Measurements from ENCODE around the gene TUBB2A. TPM values are rescaled to one million over a fixed set of nuclear protein-coding genes. Genes with fewer than 3 reads are reported as not detected.

The TUBB2A gene
- total RNA-seq, 1 donor from 2014 or later: 769 TPM

DNA sequence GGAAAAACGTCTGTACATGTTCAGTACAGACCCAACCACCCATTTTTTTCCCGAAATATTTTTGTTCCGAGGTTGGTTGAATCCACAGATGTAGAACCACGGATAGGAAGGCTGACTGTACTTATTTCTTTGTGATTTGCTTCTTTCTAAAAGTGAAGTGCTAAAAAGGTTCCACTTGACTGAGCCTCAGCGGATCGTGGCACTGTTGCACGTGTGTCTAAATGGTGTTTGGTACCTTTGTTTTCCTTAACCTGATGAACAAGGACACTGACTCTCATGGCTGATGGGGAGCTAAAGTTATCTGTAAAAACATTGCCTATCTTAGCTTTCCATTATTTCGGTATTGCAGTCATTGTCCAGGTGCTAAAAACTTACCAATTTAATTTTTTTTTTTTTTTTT lies 32.7 kb downstream of the TUBB2A start:
- TF ChIP-seq, protein P1, sequence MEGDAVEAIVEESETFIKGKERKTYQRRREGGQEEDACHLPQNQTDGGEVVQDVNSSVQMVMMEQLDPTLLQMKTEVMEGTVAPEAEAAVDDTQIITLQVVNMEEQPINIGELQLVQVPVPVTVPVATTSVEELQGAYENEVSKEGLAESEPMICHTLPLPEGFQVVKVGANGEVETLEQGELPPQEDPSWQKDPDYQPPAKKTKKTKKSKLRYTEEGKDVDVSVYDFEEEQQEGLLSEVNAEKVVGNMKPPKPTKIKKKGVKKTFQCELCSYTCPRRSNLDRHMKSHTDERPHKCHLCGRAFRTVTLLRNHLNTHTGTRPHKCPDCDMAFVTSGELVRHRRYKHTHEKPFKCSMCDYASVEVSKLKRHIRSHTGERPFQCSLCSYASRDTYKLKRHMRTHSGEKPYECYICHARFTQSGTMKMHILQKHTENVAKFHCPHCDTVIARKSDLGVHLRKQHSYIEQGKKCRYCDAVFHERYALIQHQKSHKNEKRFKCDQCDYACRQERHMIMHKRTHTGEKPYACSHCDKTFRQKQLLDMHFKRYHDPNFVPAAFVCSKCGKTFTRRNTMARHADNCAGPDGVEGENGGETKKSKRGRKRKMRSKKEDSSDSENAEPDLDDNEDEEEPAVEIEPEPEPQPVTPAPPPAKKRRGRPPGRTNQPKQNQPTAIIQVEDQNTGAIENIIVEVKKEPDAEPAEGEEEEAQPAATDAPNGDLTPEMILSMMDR (IDR thresholded peaks at IDR 0.05; ENCODE audit: partially characterized antibody, unreplicated experiment): no peak
- no peak for DNase-seq
- no peak overlapping the region for H3K27ac Mint-ChIP-seq (ENCODE audit: unreplicated experiment)
- peaks cover 15% of the 10 kb centered on the region for H3K4me1 Mint-ChIP-seq (ENCODE audit: low read depth, unreplicated experiment)
- peaks cover 1% of the 10 kb centered on the region for H3K9me3 Mint-ChIP-seq (ENCODE audit: unreplicated experiment)
- no peak overlapping the region for H3K4me3 Mint-ChIP-seq (ENCODE audit: unreplicated experiment)
- H3K36me3 Mint-ChIP-seq (ENCODE audit: unreplicated experiment): no peaks in the 10 kb centered on the region
- H3K27me3 Mint-ChIP-seq (ENCODE audit: unreplicated experiment): no peaks in the 10 kb centered on the region

DNA sequence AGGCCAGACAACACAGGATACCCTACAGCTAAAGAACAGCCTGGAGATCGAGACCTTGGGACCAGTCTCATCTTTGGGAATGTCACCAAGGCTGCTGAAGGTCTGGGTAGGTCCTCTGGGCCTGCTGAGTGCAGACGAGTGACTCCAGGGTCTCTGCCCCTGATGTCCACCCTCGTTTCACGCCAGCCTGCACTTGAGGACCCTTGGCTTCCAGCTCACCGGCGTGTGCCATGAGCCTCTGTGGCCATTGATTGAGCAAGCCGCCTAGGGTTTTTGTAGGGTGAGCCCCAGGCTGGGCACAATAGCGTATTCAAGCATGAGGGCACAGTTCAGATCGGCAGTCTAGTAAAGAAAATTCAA lies 34.5 kb downstream of the TUBB2A start:
- Mint-ChIP-seq H3K36me3 (ENCODE audit: unreplicated experiment) (peaks cover 5% of the 10 kb centered on the region), H3K9me3 (ENCODE audit: unreplicated experiment) (peaks cover 4% of the 10 kb centered on the region), H3K4me3 (ENCODE audit: unreplicated experiment) (no peak overlapping the region), H3K4me1 (ENCODE audit: low read depth, unreplicated experiment) (peaks cover 20% of the 10 kb centered on the region), H3K27ac (ENCODE audit: unreplicated experiment) (peak overlapping the region; percentile 15), H3K27me3 (ENCODE audit: unreplicated experiment) (peaks cover 3% of the 10 kb centered on the region)
- no peak for DNase-seq
- TF ChIP-seq, protein P1 (IDR thresholded peaks at IDR 0.05; ENCODE audit: partially characterized antibody, unreplicated experiment): no peak

- H3K4me1 Mint-ChIP-seq (ENCODE audit: low read depth, unreplicated experiment): peaks cover 23% of the 10 kb centered on the region
- DNase-seq: no peak
- TF ChIP-seq, protein P1 (IDR thresholded peaks at IDR 0.05; ENCODE audit: partially characterized antibody, unreplicated experiment): no peak
- peak overlapping the region; percentile 48 for H3K27ac Mint-ChIP-seq (ENCODE audit: unreplicated experiment)
- peaks cover 4% of the 10 kb centered on the region for H3K9me3 Mint-ChIP-seq (ENCODE audit: unreplicated experiment)
- H3K36me3 Mint-ChIP-seq (ENCODE audit: unreplicated experiment): peaks cover 5% of the 10 kb centered on the region
- H3K27me3 Mint-ChIP-seq (ENCODE audit: unreplicated experiment): peaks cover 3% of the 10 kb centered on the region
- H3K4me3 Mint-ChIP-seq (ENCODE audit: unreplicated experiment): peak overlapping the region; percentile 49
Observed at GRCh38 chr6:3120765-3121089, 36.6 kb downstream of the TUBB2A start.

DNA sequence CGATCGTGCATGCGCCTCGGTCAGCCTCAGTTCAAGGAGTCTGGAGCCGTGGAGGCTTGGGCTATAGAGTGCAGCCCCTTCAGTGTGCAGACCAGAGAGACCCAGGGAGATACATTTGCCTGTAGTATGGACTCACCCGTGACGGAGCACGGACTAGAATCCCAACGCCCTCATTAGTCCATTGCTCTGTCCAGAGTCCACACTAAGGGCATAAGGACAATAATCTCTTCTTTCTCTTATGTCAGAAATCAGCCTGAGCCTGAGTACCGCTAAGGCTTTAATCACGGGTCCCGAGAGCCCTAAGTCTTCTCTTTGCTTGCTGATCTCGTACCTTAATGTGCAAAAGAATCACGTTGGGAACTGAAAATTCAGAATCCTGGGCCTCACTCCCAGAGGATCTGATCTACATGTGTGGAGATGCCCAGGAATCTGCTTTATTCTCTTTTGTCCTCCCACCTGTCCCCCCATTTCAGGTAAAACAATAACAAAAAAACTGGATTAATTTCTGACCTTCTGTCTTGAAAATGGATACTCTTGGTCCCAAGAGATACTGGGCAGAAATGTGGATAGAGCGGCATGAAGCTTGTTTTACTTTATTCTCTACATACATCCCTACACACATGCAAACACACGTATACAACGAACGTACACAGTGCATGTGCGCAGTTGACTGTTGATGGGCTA lies 38.2 kb downstream of the TUBB2A start:
- peaks cover 16% of the 10 kb centered on the region for H3K4me1 Mint-ChIP-seq (ENCODE audit: low read depth, unreplicated experiment)
- no peak for DNase-seq
- peaks cover 5% of the 10 kb centered on the region for H3K36me3 Mint-ChIP-seq (ENCODE audit: unreplicated experiment)
- peak overlapping the region; percentile 90 for H3K4me3 Mint-ChIP-seq (ENCODE audit: unreplicated experiment)
- H3K27ac Mint-ChIP-seq (ENCODE audit: unreplicated experiment): peak overlapping the region; percentile 85
- TF ChIP-seq, protein P1 (IDR thresholded peaks at IDR 0.05; ENCODE audit: partially characterized antibody, unreplicated experiment): no peak
- peaks cover 4% of the 10 kb centered on the region for H3K9me3 Mint-ChIP-seq (ENCODE audit: unreplicated experiment)
- H3K27me3 Mint-ChIP-seq (ENCODE audit: unreplicated experiment): peaks cover 3% of the 10 kb centered on the region

DNA sequence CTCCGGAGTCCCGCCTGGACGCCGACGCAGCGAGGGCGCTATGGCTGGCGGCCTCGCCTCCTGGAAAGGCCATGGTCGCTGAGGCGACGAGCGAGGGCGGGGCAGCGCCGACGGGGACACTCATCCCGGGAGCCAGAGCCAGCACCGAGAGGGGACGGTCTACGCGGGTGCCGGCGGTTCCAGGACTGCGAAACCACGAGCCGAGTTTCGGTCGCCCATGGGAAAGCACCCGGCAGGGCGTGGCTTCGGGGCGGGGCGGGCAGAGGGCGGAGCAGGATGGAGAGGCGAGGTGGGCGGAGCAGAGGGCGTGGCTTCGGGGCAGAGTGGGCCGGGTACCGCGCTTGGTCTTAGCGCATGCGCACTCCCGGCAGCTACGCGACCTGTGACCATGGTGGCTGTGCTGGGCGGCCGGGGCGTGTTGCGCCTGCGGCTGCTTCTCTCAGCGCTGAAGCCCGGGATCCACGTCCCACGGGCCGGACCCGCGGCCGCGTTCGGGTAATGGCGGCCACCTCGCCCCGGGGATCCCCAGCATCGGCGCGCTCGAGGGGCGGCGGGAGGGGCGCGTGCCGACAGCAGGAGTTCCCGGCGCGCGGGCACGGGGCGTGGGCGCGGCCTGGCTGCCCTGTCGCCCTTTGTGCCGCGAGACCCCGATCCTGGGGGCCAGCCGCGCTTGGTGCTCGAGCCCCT lies 38.8 kb downstream of the TUBB2A start, which contains the start of gene BPHL:
Gene BPHL (plus strand): TSS at position 359 of the 687 bp plus-strand sequence. CDS start 30 bp downstream, at position 389.
- H3K27me3 Mint-ChIP-seq (ENCODE audit: unreplicated experiment): peaks cover 3% of the 10 kb centered on the region
- DNase-seq: peak; percentile 100
- H3K4me3 Mint-ChIP-seq (ENCODE audit: unreplicated experiment): peak within 1 kb of the TSS; percentile 92
- H3K9me3 Mint-ChIP-seq (ENCODE audit: unreplicated experiment): peaks cover 4% of the 10 kb centered on the region
- TF ChIP-seq, protein P1 (IDR thresholded peaks at IDR 0.05; ENCODE audit: partially characterized antibody, unreplicated experiment): no peak
- peaks cover 5% of the 10 kb centered on the region for H3K36me3 Mint-ChIP-seq (ENCODE audit: unreplicated experiment)
- peaks cover 15% of the 10 kb centered on the region for H3K4me1 Mint-ChIP-seq (ENCODE audit: low read depth, unreplicated experiment)
- peak within 1 kb of the TSS; percentile 85 for H3K27ac Mint-ChIP-seq (ENCODE audit: unreplicated experiment)

Measured in glutamatergic neuron (in vitro differentiated cells).